Gastroesophageal sphincter (tissue), 4 donors: Measurements from ENCODE around the gene NOL9. TPM values are rescaled to one million over a fixed set of nuclear protein-coding genes. Genes with fewer than 3 reads are reported as not detected.

ENCODE experiments used
- ATAC-seq: fragments of 150-250 bp; one replicate; pipeline ENCODE4 v1.9.1; 2016; ENCODE audit warnings: mild to moderate bottlenecking, moderate library complexity
- H3K27ac ChIP-seq, 4 donors: fragments of 200-600 bp; sonication (generic) in 3 of 4; 1 replicate in 3 of 4; 2 replicates in 1 of 4; pipeline ENCODE4 v1.5.1; 2016 to 2019
- H3K27me3 ChIP-seq: fragments of 200-600 bp; sonication (generic); one replicate; pipeline ENCODE4 v1.5.1; 2019
- H3K36me3 ChIP-seq, 2 donors: fragments of 200-600 bp; sonication (generic); one replicate each; pipeline ENCODE4 v1.5.1; 2019; ENCODE audit warnings: control low read depth in 1 of 2
- H3K4me1 ChIP-seq, 3 donors: fragments of 200-600 bp; sonication (generic); 1 replicate in 2 of 3; 2 replicates in 1 of 3; pipeline ENCODE4 v1.5.1; 2016 to 2019; ENCODE audit warnings: control low read depth in 2 of 3
- H3K4me3 ChIP-seq, 2 donors: fragments of 200-600 bp; sonication (generic); one replicate each; pipeline ENCODE4 v1.5.1; 2019; ENCODE audit warnings: mild to moderate bottlenecking in 1 of 2, moderate library complexity in 1 of 2
- H3K9me3 ChIP-seq, 3 donors: fragments of 200-600 bp; sonication (generic); one replicate each; pipeline ENCODE4 v1.5.1; 2017 to 2019; ENCODE audit warnings: control low read depth in 2 of 3
- CTCF ChIP-seq, 4 experiments: fragments of 200-600 bp in 2 of 4; fragments of 450-650 bp in 2 of 4; sonication (generic) in 1 of 4; IDR thresholded peaks; one replicate each; pipeline ENCODE4 v1.5.1; 2017 to 2019; ENCODE audit warnings: antibody characterized with exemption in 4 of 4, mild to moderate bottlenecking in 2 of 4, moderate library complexity in 2 of 4
- EP300 ChIP-seq: sonication (generic); formaldehyde crosslinking; IDR thresholded peaks from one replicate; pipeline ENCODE4 v1.6.1; 2017; ENCODE audit warnings: antibody characterized with exemption, mild to moderate bottlenecking
- POLR2A ChIP-seq, 2 donors: fragments of 450-650 bp; IDR thresholded peaks; one replicate each; pipeline ENCODE4 v1.6.1; 2017; ENCODE audit warnings: antibody characterized with exemption in 2 of 2, mild to moderate bottlenecking in 2 of 2, moderate library complexity in 1 of 2
- POLR2AphosphoS5 ChIP-seq: sonication (generic); formaldehyde crosslinking; IDR thresholded peaks from one replicate; pipeline ENCODE4 v1.6.1; 2017; ENCODE audit warnings: antibody characterized with exemption
- WGBS, 2 donors: methylation state at CpG; one replicate each; pipeline ENCODE4 v1.1.5; 2018; ENCODE audit warnings: low coverage in 1 of 2; 5-methylcytosine and 5-hydroxymethylcytosine counted together
- total RNA-seq, 4 donors: library from RNA; depleted of rRNA; stranded (reverse); fragments of >200 nt; gene quantifications; one replicate each; pipeline ENCODE4 v1.1.0, GENCODE V29; 2016

NOL9 gene
- total RNA-seq, 4 donors from 2014 or later: 21.2 to 32.2 (median 25.7) TPM

- no peak overlapping the region for H3K27ac ChIP-seq
- WGBS, 2 donors: 92 to 94% methylated on average over 3 to 4 of the region's 11 CpGs
- ATAC-seq: no peak
- H3K36me3 ChIP-seq: peaks cover 0 to 71% of the 10 kb centered on the region in 2 donors
- no peak overlapping the region for H3K4me3 ChIP-seq
- H3K4me1 ChIP-seq: no peaks in the 10 kb centered on the region
- no peak for TF ChIP-seq POLR2AphosphoS5
- no peak for TF ChIP-seq POLR2A (IDR thresholded peaks at IDR 0.05)
- TF ChIP-seq CTCF (IDR thresholded peaks at IDR 0.05): no peak
- TF ChIP-seq EP300: no peak
- no peaks in the 10 kb centered on the region for H3K27me3 ChIP-seq
- no peaks in the 10 kb centered on the region for H3K9me3 ChIP-seq
Observed at GRCh38 chr1:6526316-6526715, 28.0 kb downstream of the NOL9 start.

- peaks cover 0 to 15% (median 0%) of the 10 kb centered on the region in 3 donors for H3K4me1 ChIP-seq
- H3K27ac ChIP-seq: no peak overlapping the region
- peaks cover 0 to 44% of the 10 kb centered on the region in 2 donors for H3K36me3 ChIP-seq
- TF ChIP-seq EP300: no peak
- no peak for TF ChIP-seq POLR2A (IDR thresholded peaks at IDR 0.05)
- no peak for TF ChIP-seq POLR2AphosphoS5
- TF ChIP-seq CTCF (IDR thresholded peaks at IDR 0.05): peak in 2 of 4 experiments; percentile 23 to 52
- H3K27me3 ChIP-seq: no peaks in the 10 kb centered on the region
- H3K9me3 ChIP-seq: no peaks in the 10 kb centered on the region
- no peak overlapping the region for H3K4me3 ChIP-seq
- 25% methylated on average over 5 of the region's 6 CpGs; no CpG with 5 or more reads in 1 of the 2 donors for WGBS, 2 donors
- no peak for ATAC-seq
Observed at GRCh38 chr1:6523566-6523965, 30.7 kb downstream of the NOL9 start.

GRCh38 chr1:6521536-6521935 is 32.8 kb downstream of the NOL9 start:
- no peak overlapping the region for H3K27ac ChIP-seq
- no peaks in the 10 kb centered on the region for H3K9me3 ChIP-seq
- 50 to 100% methylated on average over 1 of the region's 5 CpGs for WGBS, 2 donors
- no peaks in the 10 kb centered on the region for H3K27me3 ChIP-seq
- no peak for ATAC-seq
- H3K4me1 ChIP-seq: peaks cover 0 to 15% (median 0%) of the 10 kb centered on the region in 3 donors
- TF ChIP-seq EP300 (no peak), CTCF (IDR thresholded peaks at IDR 0.05) (no peak), POLR2A (IDR thresholded peaks at IDR 0.05) (no peak), POLR2AphosphoS5 (no peak)
- H3K4me3 ChIP-seq: no peak overlapping the region
- H3K36me3 ChIP-seq: peaks cover 0 to 24% of the 10 kb centered on the region in 2 donors

GRCh38 chr1:6519935-6520671 is 34.2 kb downstream of the NOL9 start:
- H3K9me3 ChIP-seq: no peaks in the 10 kb centered on the region
- 17 to 24% methylated on average over 8 to 10 of the region's 13 CpGs for WGBS, 2 donors
- H3K27ac ChIP-seq: no peak overlapping the region
- TF ChIP-seq POLR2AphosphoS5 (peak; percentile 9), CTCF (IDR thresholded peaks at IDR 0.05) (no peak)
- peaks cover 0 to 15% (median 0%) of the 10 kb centered on the region in 3 donors for H3K4me1 ChIP-seq
- H3K27me3 ChIP-seq: no peaks in the 10 kb centered on the region
- H3K4me3 ChIP-seq: no peak overlapping the region
- peaks cover 0 to 9% of the 10 kb centered on the region in 2 donors for H3K36me3 ChIP-seq
- ATAC-seq: peak; percentile 63

GRCh38 chr1:6519491-6519934 is 34.8 kb downstream of the NOL9 start:
- no peak for ATAC-seq
- 41 to 67% methylated on average over 1 to 3 of the region's 11 CpGs for WGBS, 2 donors

More at GRCh38 chr1:6519491-6519934, 34.8 kb downstream of the NOL9 start:
- H3K36me3 ChIP-seq: peaks cover 0 to 3% of the 10 kb centered on the region in 2 donors
- no peak for TF ChIP-seq CTCF (IDR thresholded peaks at IDR 0.05)
- peaks cover 0 to 15% (median 0%) of the 10 kb centered on the region in 3 donors for H3K4me1 ChIP-seq
- no peaks in the 10 kb centered on the region for H3K9me3 ChIP-seq
- no peaks in the 10 kb centered on the region for H3K27me3 ChIP-seq
- no peak overlapping the region for H3K27ac ChIP-seq
- H3K4me3 ChIP-seq: no peak overlapping the region
